Measurements from ENCODE around the gene S100A7.
"Not testable (repeated sequence)": the region's sequence is repeated elsewhere in the genome, so short reads cannot be mapped to it uniquely, and the experiment has no call there.

S100A7 gene

DNA sequence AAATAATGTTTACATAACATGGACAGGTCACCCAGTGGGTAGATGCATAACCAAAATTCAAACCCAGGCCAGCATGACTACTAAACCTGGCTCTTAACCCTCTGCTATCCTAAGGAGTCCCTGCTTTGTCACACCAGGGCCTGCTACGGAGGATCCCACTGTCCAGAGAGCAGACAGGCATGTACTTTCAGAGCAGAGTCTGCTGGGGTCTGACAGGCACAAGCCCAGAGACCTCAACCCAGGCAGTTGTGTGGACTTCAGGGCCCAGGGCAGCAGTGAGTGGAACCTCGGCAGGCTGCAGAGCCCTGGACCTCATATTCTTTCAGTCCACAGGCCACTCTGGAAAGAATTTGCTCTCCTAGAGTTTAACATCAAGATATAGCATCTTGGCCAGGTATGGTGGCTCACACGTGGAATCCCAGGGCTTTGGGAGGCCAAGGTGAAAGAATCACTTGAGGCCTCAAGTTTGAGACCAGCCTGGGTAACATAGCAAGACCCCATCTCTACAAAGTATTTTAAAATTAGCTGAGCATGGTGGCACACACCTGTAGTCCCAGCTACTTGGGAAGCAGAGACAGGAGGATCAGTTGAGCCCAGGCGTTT, 16.1 kb upstream of the S100A7 start:
- DNase-seq (ENCODE audit: low read depth in 3 of 3): no peak

DNA sequence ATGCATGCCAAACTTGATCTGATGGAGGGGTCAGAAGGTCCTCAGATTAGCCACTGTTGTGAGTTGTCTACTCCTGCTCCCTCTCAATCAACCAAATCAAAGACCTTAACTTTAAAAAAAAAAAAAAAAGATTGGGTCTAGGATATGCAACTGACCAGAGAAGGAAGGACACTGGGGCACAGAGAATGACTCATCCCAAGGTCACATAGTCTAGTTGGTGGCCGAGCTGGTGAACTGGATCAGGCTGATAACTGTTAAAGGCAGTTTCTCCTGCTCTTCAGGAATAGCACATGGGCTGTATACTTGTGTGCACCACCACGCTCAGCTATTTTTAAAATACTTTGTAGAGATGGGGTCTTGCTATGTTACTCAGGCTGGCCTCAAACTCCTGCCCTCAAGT, 14.8 kb upstream of the S100A7 start:
- DNase-seq (ENCODE audit: low read depth in 3 of 3): no peak

DNA sequence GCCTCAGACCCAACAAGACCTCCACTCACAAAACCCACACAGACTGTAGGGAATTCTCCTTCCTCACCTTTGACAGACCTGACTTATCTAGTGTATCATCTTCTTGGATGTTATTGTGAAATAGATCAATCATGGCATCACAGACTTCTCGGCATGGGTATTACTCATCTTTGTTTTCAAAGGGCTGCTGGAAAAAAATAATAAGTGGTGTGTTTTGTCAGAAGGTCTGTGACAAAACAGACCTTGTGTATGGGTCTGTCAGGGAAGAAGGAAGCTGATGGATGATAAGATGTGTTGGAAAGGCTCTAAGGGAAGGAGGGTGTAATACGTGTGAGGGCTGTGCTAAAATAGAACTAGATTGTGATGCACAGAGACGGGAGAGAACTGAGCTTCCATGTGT, 13.9 kb upstream of the S100A7 start:
- no peak for DNase-seq (ENCODE audit: low read depth in 3 of 3)

DNA sequence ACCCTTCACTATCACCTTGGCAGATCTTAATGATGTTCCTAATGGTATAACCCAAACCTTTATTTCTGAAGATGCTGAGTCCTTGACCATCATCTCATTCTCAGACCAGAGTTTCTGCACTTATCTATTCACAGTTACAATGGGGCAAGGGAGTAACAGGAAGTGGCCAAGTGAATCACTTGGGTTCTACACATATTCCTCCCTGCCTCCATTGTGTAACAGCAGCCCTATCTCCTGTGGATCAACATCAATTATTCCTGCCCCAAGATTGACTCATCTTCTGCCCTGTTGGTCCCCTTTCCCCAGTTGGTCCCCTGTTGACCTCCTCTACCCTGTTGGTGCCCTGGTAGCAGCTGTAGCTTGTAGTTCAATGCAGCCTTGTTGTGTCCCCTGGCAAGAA, 10.3 kb upstream of the S100A7 start:
- no peak for DNase-seq (ENCODE audit: low read depth in 3 of 3)

DNA sequence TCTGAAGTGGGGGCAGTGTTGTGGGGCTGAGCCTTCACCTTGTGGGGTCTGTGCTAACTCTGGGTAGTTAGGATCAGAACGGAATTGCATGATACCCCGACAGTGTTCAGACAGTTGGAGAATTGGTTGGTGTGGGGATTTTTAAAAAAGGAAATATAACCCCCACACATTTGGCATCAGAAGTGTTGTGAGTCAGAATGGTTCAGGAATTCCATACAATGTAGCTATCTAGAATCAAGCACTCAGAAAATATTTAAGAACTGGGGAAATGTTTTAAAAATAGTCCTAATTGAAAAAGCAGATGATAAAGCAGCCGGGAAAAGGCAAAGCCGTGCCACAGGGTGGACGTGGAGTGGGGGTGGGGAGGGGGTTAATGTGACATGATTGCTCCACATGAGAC, 6.5 kb upstream of the S100A7 start:
- DNase-seq (ENCODE audit: low read depth in 3 of 3): no peak

DNA sequence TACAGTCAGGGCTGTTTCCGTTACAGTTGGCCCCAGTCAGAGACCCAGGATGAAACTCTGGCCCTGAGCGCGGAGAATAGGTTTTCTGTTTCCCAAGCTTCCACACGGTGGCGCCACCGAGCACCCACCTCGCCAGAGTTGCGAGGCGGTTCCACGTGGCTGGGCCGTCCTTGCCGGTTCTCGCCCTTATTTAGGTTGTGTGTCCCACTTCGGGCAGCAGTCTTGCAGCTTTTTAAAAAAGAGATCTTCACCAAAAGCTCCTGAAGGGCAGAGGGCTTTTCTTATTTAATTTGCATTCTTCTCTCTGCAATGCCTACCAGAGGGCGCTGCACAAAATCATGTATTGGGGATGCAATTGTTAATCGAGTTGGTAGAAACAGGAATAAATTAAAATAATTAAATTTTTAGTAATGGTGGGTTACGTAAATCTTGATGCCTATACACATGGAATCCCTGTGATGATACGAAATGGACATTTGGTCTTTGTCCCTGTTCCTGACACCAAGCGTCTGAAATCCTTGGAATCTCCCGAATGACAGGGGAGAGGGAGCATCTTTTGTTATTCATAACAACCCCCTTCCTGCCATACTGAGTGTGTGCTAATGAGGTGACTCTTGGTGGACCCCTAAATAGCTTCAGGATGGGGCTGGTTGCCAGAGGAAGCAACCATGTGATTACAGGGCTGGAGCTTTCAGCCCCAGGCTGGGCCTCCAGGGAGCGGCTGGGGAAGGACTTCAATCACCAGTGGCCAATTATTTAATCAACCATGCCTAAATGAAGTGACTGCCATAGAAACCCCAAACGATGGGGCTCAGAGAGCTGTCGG, 5.6 kb upstream of the S100A7 start:
- DNase-seq (ENCODE audit: low read depth in 3 of 3): peak; percentile 40 to 57 (median 51)

DNA sequence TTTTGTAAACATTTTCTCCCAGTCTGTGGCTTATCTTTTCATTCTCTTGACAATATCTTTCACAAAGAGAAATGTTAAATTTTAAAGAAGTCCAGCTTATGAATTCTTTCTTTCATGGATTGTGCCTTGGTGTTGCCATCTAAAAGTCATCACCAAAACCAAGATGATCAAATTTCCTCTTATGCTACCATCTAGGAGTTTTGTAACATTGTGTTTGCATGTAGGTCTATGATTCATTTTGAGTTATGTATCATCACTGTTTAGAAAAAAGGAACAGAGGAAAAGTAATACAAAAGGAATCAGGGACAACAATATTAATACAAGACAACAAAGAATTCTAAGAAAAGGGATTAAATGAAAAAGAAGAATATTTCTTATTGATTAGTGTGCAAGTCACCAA, 2.3 kb upstream of the S100A7 start:
- DNase-seq (ENCODE audit: low read depth in 3 of 3): not testable (repeated sequence)

DNA sequence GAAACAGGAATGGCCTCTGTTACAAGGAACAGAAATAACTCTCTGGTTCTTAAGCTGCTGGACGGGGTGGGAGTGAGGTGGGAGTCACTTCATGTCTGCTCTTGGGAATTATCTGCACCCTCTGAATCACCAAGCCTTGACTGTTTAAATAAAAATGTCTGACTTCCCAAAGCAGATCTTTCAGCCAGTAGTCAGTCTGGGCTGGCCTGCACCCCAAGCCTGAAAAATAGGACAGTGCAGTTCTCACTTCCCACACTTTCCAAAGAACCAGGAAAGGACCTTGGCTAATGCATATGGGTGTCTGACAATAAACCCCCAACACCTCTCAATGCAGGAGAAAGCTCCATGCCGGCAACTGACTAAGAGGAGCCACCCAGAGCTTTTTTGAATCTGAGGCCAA, 796 bp downstream of the S100A7 start:
- no peak for DNase-seq (ENCODE audit: low read depth in 3 of 3)

DNA sequence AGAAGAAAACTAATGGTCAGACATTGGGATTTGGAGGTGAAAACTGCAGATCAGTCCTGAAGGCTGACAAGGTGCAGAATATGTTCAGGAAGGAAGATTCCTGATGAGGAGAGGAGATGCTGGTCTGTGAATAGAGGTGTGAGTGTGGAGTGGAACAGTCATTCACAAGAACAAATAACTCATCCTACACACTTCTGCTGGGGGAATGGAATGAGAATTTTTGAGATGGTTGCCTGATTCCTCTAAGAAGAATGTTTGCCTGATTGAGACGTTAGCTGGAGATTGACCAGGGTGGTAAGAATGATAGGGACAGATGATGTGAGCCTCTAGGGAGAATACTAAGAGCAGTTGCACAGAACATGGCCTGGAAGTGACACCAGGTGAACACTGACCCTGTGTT, 4.1 kb downstream of the S100A7 start:
- DNase-seq (ENCODE audit: low read depth in 3 of 3): no peak

DNA sequence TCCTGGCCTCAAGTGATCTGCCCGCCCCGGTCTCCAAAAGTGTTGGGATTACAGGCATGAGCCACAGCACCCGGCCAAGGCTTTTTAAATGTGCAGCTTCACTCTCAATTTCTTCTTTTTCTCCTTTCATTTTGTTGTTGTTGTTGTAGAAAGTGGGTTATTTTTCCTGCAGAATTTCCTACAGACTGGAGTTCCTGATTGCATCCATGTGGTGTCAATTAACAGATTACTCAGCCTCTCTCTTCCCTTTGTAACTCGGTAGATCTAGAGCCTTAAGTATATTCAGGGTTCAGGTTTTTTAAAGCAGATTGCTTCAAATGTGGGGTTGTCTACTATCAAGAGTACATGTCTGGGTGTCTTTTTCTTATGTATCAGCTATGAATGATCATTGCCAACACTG, 11.6 kb downstream of the S100A7 start:
- DNase-seq (ENCODE audit: low read depth in 3 of 3): not testable (repeated sequence)

DNA sequence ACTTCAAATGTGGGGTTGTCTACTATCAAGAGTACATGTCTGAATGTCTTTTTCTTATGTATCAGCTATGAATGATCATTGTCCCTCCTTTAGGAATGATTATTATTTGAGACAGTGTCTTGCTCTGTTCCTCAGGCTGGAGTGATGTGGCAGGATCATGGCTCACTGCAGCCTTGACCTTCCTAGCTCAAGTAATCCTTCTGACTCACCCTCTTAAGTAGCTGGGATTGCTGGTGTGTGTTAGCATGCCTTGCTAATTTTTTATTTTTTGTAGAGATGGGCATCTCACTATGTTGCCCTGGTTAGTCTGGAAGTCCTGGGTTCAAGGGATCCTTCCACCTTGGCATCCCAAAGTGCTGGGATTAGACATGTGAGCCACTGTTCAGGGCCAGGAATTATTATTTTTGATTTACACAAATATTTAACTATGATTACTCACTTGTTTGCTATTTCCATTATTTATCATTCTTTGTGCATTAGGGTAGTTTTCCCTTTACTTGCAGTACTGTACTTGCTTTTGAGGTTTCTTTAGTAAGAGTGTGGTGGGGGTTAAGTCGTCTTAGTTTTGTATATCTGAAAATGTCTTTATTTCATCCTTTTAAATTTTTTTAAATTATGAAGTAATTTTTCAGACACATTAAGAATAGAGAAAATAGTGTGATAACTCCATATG, 12.8 kb downstream of the S100A7 start:
- no peak for DNase-seq (ENCODE audit: low read depth in 3 of 3)

DNA sequence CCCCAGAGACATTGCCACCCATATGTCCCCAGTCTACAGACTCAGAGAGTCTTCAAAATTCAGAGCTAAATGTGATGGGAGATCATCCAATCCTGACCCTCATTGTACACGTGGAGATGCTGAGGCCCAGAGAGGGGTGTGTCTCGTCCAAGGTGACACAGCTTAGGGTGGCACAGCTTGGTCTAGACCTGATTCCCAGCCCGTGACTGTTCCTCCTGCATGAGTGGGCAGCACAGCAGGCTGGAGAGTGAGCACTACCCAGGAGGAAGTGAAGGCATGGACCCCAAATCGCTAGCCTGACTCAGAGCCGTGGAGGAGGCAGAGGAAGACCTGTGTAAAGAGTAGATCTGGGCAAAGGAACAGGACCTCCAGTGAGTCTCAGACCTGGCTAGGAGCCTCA, 16.4 kb downstream of the S100A7 start:
- no peak for DNase-seq (ENCODE audit: low read depth in 3 of 3)

DNA sequence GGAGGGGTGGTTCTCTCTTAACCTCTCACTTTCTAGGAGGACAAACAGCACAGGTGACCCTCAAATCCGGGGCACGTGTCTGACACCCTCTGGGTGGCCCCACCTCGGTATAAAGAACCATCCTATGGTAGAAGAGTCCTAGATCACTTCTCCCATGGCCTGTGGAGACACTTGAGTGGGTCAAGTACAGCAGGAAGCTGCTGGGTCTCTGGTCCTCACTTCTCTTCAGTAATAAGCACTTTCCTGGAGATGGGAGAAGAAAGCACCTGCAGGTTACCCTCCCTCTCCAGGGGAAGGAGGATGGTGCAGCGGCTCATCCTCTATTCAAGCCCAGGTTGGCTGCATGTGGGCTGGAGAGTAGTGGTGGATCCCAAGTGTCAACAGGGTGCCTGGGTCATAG, 17.0 kb downstream of the S100A7 start:
- no peak for DNase-seq (ENCODE audit: low read depth in 3 of 3)

DNA sequence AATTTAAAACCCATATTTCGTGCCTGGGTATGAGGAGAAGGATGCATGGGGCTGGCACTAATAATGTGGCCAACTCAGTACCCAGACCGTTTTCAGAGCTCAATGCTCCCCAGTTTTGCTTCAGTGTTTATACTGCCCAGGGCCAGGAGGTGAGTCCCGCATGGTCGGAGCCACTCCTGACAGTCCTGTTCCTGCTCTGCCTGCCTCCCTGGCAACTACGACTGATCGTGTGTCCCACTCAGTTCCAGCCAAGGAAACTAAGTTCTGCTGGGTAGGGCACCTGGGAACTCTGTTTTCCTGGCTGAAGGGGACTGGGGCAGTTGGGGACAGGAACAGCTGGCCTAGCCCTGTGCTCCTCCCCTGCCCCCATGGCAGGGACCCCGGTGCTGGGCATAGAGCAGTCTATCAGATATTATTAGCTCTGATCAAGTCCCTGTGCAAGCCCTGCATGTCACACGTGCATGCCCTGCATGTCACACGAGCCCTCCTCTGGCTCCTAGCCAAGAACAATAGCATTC, 19.2 kb downstream of the S100A7 start:
- no peak for DNase-seq (ENCODE audit: low read depth in 3 of 3)

DNA sequence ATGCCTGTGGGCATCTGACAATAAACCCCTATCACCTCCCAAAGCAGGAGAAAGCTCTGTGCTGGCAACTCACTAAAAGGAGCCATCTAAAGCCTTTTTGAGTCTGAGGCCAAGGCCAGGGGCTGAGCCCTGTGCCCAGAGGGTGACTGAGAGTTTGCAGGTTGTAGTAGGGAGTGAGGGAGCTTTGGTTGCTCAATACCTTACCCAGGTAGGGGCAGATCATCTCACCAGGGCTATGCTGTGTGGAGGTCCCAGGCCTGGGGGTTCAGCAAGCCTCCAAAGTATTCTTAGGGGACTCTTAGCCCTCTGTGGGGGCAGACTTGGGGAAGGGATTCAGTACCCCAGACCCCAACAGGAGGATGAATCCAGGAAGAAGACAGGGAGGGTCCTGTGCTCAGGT, 21.2 kb downstream of the S100A7 start:
- DNase-seq (ENCODE audit: low read depth in 3 of 3): no peak

DNA sequence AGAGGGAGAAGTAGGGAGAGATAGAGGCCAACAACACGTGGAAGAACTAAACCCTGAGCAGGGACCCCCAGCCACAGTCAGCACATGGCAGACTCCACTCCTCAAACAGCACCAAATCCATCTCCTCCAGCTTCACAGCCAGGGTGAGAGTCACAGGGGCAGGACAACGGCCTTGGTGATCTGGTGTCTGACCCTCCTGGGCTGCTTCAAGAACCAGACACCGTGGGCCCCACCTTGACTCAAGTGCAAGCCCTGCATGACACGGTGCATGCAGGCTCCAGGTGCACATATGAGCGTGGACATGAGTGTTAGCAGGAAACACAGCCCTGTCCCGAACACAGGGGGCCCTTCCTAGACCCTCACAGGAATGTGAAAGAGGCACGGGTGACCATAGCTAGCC, 21.9 kb downstream of the S100A7 start:
- no peak for DNase-seq (ENCODE audit: low read depth in 3 of 3)

DNA sequence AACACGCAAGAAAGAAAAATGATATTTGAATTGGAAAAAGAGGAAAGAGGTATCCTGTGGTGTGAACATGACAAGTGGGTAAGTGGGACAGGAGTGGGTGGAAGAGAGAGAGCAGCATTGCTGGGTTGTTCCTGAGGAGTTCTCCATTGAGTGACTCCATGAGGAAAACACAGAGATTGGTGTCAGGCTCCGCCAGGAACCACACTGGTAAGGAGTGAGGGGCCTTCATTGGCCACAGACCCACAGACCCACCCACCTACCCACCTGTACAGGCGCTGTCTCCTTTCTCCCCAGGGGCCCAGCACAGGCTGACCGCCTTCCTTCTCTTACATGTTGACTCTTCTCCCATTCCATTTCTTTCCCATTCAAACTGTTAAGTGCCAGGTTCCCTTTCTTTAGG, 23.2 kb downstream of the S100A7 start:
- no peak for DNase-seq (ENCODE audit: low read depth in 3 of 3)

DNA sequence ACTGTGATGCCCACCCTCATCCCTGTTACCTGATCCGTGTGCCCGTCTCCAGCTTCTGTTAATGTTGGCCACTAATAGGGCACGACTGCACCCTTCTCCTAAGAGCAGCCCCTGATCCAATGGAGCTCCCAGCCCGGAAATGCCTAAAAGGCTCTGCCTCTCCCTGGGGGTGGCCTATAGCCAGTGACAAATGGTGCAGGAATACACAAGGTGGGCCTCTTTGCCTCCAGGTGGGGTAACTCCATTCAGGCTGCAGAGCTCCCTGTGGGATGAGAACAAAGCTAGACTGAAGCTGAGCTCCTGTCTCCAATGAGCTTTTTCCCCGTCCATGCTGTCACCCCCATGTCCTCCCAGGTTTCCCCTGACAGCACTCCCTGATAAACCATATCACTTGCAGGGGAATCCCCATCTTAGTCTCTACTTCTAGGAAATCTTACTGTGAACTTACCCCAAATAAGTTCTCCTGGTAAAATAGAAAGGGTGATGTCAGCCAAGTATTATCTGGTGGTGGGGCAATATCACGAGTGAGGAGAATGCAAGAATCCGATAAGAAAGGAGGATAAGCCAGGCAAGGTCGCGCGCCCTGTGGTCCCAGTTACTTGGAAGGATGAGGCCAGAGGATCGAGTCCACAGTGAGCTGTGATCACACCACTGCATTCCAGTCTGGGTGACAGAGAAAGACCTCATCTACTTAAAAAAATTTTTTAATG, 25.6 kb downstream of the S100A7 start:
- no peak for DNase-seq (ENCODE audit: low read depth in 3 of 3)

DNA sequence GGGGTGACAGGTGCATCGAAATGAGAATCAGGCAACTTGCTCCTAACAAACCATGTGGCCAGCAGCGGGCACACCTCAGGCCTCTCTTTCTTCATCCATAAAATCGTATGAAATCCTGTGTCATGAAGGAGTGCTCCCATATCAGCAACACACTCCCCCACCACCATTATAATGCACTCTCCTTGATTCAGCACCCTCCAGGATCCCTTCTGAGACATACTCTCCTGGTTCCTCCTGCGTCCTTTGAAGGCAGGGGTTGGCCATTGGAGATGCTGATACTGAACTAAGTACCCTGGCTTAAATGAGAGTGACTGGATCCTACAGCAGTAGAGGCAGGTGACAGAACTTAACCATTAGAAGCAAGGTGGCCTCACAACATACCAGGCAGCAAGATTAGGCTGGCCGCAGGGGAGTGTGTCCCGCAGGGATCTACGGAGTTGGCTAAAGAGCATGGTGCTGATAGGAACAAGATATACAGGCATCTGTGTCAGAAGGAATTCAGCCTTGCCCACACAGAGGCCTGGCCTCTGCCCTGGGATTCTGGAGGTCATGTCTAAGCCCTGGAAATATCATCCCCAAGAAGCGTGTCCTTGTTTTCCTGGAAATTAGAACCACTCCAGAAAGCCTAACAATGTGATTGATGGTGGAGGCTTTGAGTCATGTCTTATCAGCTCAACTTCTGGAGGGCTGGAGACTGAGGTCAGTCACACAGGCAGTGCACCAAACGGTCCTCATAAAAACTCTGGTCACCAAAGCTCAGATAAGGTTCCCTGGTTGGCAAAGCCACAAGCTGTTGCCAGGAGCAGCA, 27.4 kb downstream of the S100A7 start:
- DNase-seq (ENCODE audit: low read depth in 3 of 3): no peak

DNA sequence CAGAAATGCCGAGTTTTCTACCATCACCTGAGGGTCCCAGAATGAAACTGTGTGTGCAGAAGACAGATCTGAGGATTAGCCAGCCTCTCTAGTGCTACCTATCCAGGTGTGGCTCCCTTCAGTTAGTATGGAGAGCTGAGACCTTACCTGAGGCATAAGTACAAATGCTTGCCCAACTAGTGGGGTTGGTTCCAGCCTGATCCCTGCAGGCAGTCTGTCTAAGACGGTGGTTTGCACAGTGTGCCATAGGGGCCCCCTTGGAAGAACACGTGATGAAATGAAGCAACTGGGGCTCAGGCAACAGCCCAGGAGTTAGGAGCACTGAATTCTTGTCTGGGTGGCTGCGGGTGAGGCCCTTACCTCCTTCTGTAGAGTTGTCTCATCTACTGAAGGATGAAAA, 28.5 kb downstream of the S100A7 start:
- no peak for DNase-seq (ENCODE audit: low read depth in 3 of 3)

DNA sequence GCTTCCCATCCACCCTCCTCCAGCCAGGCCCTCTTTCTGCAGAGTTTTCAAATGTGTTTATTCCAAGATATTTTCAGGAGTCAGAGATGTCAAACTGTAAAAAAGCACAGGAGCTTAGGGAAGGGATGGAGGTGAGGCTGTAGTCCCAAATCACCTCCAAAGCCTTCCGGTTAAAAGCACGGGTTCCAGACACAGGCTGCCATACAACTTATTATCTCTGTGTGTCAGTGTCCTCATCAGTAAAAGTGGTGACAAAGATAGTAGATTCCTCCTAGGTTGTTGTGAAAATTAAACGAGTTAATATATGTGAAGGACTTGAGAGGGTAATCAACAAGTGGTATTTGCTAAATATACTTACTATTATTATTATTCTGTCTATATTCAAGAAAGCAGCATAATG, 29.0 kb downstream of the S100A7 start:
- no peak for DNase-seq (ENCODE audit: low read depth in 3 of 3)
